Liver (tissue), 9 donors: Measurements from ENCODE around the gene TENT4B. TPM values are rescaled to one million over a fixed set of nuclear protein-coding genes. Genes with fewer than 3 reads are reported as not detected.

ENCODE experiments used
- DNase-seq: peaks from one replicate; pipeline ENCODE4 v3.0.0-alpha.2; 2017; ENCODE audit warnings: low spot score
- H3K27ac ChIP-seq, 2 donors: one replicate each; pipeline ENCODE4 v1.7.0; 2013; ENCODE audit warnings: inconsistent platforms in 2 of 2, low read length in 2 of 2, control low read depth in 1 of 2, low read depth in 1 of 2, mild to moderate bottlenecking in 1 of 2
- H3K27me3 ChIP-seq, 4 donors: one replicate each; pipeline versions ENCODE4 v1.6.1 to v1.7.0; 2013; ENCODE audit warnings: low read length in 3 of 4, inconsistent platforms in 1 of 4, mild to moderate bottlenecking in 1 of 4, moderate library complexity in 1 of 4; ENCODE audit not compliant: control insufficient read depth in 4 of 4, insufficient read depth in 4 of 4
- H3K36me3 ChIP-seq, 4 donors: one replicate each; pipeline versions ENCODE4 v1.6.1 to v1.7.0; 2013; ENCODE audit warnings: low read length in 3 of 4, mild to moderate bottlenecking in 3 of 4, low read depth in 1 of 4, moderate library complexity in 1 of 4; ENCODE audit not compliant: control insufficient read depth in 4 of 4, insufficient read depth in 3 of 4
- H3K4me1 ChIP-seq, 4 donors: one replicate each; pipeline versions ENCODE4 v1.6.1 to v1.7.0; 2013; ENCODE audit warnings: low read length in 3 of 4, mild to moderate bottlenecking in 3 of 4, moderate library complexity in 1 of 4; ENCODE audit not compliant: control insufficient read depth in 4 of 4, insufficient read depth in 4 of 4
- H3K4me3 ChIP-seq, 3 donors: one replicate each; pipeline versions ENCODE4 v1.6.1 to v1.7.0; 2013; ENCODE audit warnings: low read length in 3 of 3, control low read depth in 1 of 3, low read depth in 1 of 3, mild to moderate bottlenecking in 1 of 3
- H3K9ac ChIP-seq, 2 donors: one replicate each; pipeline ENCODE4 v1.7.0; 2013; ENCODE audit warnings: low read length in 2 of 2, mild to moderate bottlenecking in 2 of 2, moderate library complexity in 2 of 2, control low read depth in 1 of 2, low read depth in 1 of 2
- H3K9me3 ChIP-seq, 4 donors: one replicate each; pipeline versions ENCODE4 v1.6.1 to v1.7.0; 2013; ENCODE audit warnings: low read length in 3 of 4; ENCODE audit not compliant: control insufficient read depth in 4 of 4
- EGR1 ChIP-seq, 2 donors: IDR thresholded peaks; 2 replicates each; pipeline ENCODE4 v1.6.1; 2016 to 2018; ENCODE audit warnings: antibody characterized with exemption in 2 of 2, low read depth in 2 of 2
- FOXA1 ChIP-seq: IDR thresholded peaks from 2 replicates; pipeline ENCODE4 v1.6.1; 2016; ENCODE audit warnings: antibody characterized with exemption
- GABPA ChIP-seq, 2 donors: IDR thresholded peaks in 1 of 2; conservative IDR thresholded peaks in 1 of 2; 2 replicates each; pipeline ENCODE4 v1.6.1; 2016; ENCODE audit warnings: antibody characterized with exemption in 2 of 2, mild to moderate bottlenecking in 1 of 2, moderate library complexity in 1 of 2
- HNF4A ChIP-seq, 2 donors: conservative IDR thresholded peaks; 2 replicates each; pipeline ENCODE4 v1.6.1; 2016; ENCODE audit warnings: antibody characterized with exemption in 2 of 2, mild to moderate bottlenecking in 2 of 2
- HNF4G ChIP-seq: IDR thresholded peaks from 2 replicates; pipeline ENCODE4 v1.6.1; 2016; ENCODE audit warnings: antibody characterized with exemption
- RAD21 ChIP-seq, 2 donors: IDR thresholded peaks; 2 replicates each; pipeline ENCODE4 v1.6.1; 2016; ENCODE audit warnings: antibody characterized with exemption in 2 of 2, mild to moderate bottlenecking in 2 of 2
- RXRA ChIP-seq, 2 donors: IDR thresholded peaks; 2 replicates each; pipeline ENCODE4 v1.6.1; 2017 to 2018; ENCODE audit warnings: antibody characterized with exemption in 2 of 2, mild to moderate bottlenecking in 1 of 2
- SP1 ChIP-seq: IDR thresholded peaks from 2 replicates; pipeline ENCODE4 v1.6.1; 2018; ENCODE audit warnings: antibody characterized with exemption, mild to moderate bottlenecking
- TAF1 ChIP-seq: conservative IDR thresholded peaks from 2 replicates; pipeline ENCODE4 v1.6.1; 2016; ENCODE audit warnings: antibody characterized with exemption, mild to moderate bottlenecking
- YY1 ChIP-seq: IDR thresholded peaks from 2 replicates; pipeline ENCODE4 v1.6.1; 2016; ENCODE audit warnings: antibody characterized with exemption, mild to moderate bottlenecking
- WGBS: extraction: QIAGEN DNeasy Blood & Tissue Kit; methylation state at CpG from one replicate; pipeline ENCODE4 v1.1.7; 2013; 5-methylcytosine and 5-hydroxymethylcytosine counted together
- polyA plus RNA-seq, 2 donors: library from polyadenylated mRNA; stranded (reverse) in 1 of 2; unstranded in 1 of 2; fragments of 200-250 nt in 1 of 2; fragments of >200 nt in 1 of 2; fragmentation: Nextera tagmentation in 1 of 2; extraction: Ambion mirVana in 1 of 2; gene quantifications; one replicate each; pipeline versions ENCODE4 v1.2.1 to v1.2.3, GENCODE V29; 2013 to 2015
- total RNA-seq, 2 donors: library from RNA; depleted of rRNA; stranded (reverse); fragments of >200 nt; gene quantifications; one replicate each; pipeline ENCODE4 v1.2.3, GENCODE V29; 2014
- TF ChIP-seq, protein P1 (sequence below): IDR thresholded peaks from 2 replicates; pipeline ENCODE4 v1.6.1; 2016; ENCODE audit warnings: antibody characterized with exemption
- TF ChIP-seq, protein P2 (sequence below): fragments of 150-350 bp; IDR thresholded peaks from 2 replicates; pipeline ENCODE4 v1.5.1; 2017; ENCODE audit warnings: improper control_type of control experiment, low read depth, low read length; ENCODE audit not compliant: missing input control
- TF ChIP-seq, protein P3 (sequence below): IDR thresholded peaks from 2 replicates; pipeline ENCODE4 v1.6.1; 2016; ENCODE audit warnings: antibody characterized with exemption
- TF ChIP-seq, protein P4 (sequence below): IDR thresholded peaks from 2 replicates; pipeline ENCODE4 v1.6.1; 2016; ENCODE audit warnings: antibody characterized with exemption
- TF ChIP-seq, protein P5 (sequence below): IDR thresholded peaks from 2 replicates; pipeline ENCODE4 v1.6.1; 2016; ENCODE audit warnings: antibody characterized with exemption, mild to moderate bottlenecking
- donor health status: healthy.
- donor health status: healthy.
- donor health status: healthy.
- donor health status: healthy.
- donor health status: healthy.

TENT4B gene
- total and polyA plus RNA-seq, 4 donors: 4.2 to 10.8 (median 7.9) TPM

DNA sequence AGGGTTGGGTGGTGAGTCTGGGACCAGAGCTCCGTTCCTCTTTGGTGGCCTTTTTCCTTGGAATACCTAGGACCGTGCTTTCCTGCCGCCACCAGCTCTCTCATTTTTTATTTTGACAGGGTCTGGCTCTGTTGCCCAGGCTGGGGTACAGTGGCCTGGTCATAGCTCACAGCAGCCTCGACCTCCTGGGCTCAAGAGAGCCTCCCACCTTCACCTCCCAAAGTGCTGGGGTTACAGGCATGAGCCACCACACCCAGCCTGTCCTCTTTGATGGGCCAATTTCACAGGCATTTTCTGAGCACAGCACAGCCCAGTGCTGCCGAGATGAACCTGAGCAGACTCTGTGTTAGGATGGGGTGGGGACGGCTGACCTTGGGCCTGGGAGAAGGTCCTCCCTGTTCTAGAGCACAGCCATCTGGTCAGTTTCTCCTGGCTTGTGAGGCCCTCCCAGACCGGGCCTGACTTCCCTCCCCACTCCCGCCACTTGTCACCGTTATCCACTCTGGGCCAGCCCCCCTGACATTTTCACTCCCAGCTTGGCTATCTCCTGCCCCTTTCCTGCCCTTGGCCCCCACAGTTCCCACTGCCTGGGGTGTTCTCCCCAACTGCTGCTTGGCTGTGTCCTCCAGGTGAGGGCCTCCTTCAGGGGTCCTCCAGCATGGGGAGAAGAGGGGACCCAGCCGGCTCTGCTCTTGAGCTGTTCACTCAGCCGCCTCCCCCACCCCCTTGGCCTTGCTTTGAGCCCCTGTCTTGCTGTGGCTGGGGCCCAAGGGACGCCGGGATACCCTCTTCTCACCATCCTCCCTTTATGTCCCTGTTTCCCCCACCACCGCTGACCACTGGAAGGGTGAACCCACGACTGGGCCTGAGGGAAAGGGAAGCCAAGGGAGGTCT lies 118.3 kb downstream of the TENT4B start:
- no peaks in the 10 kb centered on the region for H3K36me3 ChIP-seq
- H3K9me3 ChIP-seq: no peaks in the 10 kb centered on the region
- H3K4me3 ChIP-seq: no peak overlapping the region
- no peak overlapping the region for H3K27ac ChIP-seq
- H3K9ac ChIP-seq: no peak overlapping the region
- DNase-seq: no peak
- no peaks in the 10 kb centered on the region for H3K27me3 ChIP-seq
- peaks cover 0 to 4% (median 2%) of the 10 kb centered on the region in 4 donors for H3K4me1 ChIP-seq
- TF ChIP-seq GABPA (IDR thresholded peaks at IDR 0.05 in 1 of 2, conservative IDR thresholded peaks at IDR 0.05 in 1 of 2) (no peak), SP1 (no peak), RXRA (IDR thresholded peaks at IDR 0.05) (no peak), YY1 (no peak), TAF1 (no peak)
- TF ChIP-seq, protein P1, sequence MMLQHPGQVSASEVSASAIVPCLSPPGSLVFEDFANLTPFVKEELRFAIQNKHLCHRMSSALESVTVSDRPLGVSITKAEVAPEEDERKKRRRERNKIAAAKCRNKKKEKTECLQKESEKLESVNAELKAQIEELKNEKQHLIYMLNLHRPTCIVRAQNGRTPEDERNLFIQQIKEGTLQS: no peak
- 89% methylated on average over 15 of the region's 15 CpGs for WGBS

DNA sequence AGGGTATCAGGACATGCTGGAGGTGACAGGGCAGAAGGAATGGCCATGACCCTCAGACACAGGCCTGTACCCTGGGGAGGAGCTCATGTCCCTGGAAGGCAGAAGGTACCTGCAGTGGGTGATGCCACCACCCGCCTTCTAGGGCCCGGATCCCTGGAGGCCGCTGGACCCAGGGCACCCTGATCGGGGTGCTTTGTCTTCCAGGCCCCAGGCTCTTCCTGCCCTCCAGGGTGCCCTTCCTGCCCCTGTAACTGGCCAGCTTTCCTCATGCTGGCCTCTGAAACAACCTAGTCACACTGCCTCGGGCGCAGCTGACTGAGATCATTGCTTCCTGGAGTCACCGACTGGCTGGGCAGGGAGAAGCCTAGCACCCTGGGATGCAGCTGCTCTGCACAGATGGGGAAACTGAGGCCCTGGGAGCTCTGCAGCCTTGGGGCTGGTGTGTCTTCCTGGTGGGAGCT lies 119.0 kb downstream of the TENT4B start:
- Histone ChIP-seq H3K9ac (no peak overlapping the region), H3K9me3 (no peaks in the 10 kb centered on the region), H3K36me3 (no peaks in the 10 kb centered on the region), H3K27me3 (no peaks in the 10 kb centered on the region), H3K4me3 (no peak overlapping the region), H3K27ac (no peak overlapping the region), H3K4me1 (peaks cover 0 to 3% (median 0%) of the 10 kb centered on the region in 4 donors)
- 82% methylated on average over 7 of the region's 7 CpGs for WGBS
- no peak for TF ChIP-seq HNF4A (conservative IDR thresholded peaks at IDR 0.05)
- TF ChIP-seq EGR1 (IDR thresholded peaks at IDR 0.05; ENCODE audit: low read depth in 2 of 2): no peak
- no peak for TF ChIP-seq RXRA (IDR thresholded peaks at IDR 0.05)
- TF ChIP-seq, protein P2, sequence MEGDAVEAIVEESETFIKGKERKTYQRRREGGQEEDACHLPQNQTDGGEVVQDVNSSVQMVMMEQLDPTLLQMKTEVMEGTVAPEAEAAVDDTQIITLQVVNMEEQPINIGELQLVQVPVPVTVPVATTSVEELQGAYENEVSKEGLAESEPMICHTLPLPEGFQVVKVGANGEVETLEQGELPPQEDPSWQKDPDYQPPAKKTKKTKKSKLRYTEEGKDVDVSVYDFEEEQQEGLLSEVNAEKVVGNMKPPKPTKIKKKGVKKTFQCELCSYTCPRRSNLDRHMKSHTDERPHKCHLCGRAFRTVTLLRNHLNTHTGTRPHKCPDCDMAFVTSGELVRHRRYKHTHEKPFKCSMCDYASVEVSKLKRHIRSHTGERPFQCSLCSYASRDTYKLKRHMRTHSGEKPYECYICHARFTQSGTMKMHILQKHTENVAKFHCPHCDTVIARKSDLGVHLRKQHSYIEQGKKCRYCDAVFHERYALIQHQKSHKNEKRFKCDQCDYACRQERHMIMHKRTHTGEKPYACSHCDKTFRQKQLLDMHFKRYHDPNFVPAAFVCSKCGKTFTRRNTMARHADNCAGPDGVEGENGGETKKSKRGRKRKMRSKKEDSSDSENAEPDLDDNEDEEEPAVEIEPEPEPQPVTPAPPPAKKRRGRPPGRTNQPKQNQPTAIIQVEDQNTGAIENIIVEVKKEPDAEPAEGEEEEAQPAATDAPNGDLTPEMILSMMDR: no peak
- TF ChIP-seq, protein P3, sequence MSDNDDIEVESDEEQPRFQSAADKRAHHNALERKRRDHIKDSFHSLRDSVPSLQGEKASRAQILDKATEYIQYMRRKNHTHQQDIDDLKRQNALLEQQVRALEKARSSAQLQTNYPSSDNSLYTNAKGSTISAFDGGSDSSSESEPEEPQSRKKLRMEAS: no peak
- TF ChIP-seq YY1: no peak
- TF ChIP-seq HNF4G: no peak
- TF ChIP-seq, protein P4, sequence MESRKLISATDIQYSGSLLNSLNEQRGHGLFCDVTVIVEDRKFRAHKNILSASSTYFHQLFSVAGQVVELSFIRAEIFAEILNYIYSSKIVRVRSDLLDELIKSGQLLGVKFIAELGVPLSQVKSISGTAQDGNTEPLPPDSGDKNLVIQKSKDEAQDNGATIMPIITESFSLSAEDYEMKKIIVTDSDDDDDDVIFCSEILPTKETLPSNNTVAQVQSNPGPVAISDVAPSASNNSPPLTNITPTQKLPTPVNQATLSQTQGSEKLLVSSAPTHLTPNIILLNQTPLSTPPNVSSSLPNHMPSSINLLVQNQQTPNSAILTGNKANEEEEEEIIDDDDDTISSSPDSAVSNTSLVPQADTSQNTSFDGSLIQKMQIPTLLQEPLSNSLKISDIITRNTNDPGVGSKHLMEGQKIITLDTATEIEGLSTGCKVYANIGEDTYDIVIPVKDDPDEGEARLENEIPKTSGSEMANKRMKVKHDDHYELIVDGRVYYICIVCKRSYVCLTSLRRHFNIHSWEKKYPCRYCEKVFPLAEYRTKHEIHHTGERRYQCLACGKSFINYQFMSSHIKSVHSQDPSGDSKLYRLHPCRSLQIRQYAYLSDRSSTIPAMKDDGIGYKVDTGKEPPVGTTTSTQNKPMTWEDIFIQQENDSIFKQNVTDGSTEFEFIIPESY: no peak
- TF ChIP-seq, protein P5, sequence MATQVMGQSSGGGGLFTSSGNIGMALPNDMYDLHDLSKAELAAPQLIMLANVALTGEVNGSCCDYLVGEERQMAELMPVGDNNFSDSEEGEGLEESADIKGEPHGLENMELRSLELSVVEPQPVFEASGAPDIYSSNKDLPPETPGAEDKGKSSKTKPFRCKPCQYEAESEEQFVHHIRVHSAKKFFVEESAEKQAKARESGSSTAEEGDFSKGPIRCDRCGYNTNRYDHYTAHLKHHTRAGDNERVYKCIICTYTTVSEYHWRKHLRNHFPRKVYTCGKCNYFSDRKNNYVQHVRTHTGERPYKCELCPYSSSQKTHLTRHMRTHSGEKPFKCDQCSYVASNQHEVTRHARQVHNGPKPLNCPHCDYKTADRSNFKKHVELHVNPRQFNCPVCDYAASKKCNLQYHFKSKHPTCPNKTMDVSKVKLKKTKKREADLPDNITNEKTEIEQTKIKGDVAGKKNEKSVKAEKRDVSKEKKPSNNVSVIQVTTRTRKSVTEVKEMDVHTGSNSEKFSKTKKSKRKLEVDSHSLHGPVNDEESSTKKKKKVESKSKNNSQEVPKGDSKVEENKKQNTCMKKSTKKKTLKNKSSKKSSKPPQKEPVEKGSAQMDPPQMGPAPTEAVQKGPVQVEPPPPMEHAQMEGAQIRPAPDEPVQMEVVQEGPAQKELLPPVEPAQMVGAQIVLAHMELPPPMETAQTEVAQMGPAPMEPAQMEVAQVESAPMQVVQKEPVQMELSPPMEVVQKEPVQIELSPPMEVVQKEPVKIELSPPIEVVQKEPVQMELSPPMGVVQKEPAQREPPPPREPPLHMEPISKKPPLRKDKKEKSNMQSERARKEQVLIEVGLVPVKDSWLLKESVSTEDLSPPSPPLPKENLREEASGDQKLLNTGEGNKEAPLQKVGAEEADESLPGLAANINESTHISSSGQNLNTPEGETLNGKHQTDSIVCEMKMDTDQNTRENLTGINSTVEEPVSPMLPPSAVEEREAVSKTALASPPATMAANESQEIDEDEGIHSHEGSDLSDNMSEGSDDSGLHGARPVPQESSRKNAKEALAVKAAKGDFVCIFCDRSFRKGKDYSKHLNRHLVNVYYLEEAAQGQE: no peak
- TF ChIP-seq RAD21 (IDR thresholded peaks at IDR 0.05): no peak
- no peak for TF ChIP-seq FOXA1
- TF ChIP-seq SP1: no peak
- DNase-seq: no peak
